Frontal cortex (tissue), 4 donors: ENCODE data around the gene EYS. TPM values are rescaled to one million over a fixed set of nuclear protein-coding genes. Genes with fewer than 3 reads are reported as not detected.
"Not testable (repeated sequence)": the region's sequence is repeated elsewhere in the genome, so short reads cannot be mapped to it uniquely, and the experiment has no call there.

ENCODE experiments used
- DNase-seq, 2 donors: peaks; one replicate each; pipeline ENCODE4 v3.0.0; 2012; ENCODE audit warnings: low spot score in 2 of 2
- FAIRE-seq: peaks from 2 replicates; lab custom pipeline; 2012; peaks lifted over from hg19 to GRCh38; lab: Jason Lieb, UNC
- total RNA-seq: library from RNA; depleted of rRNA; stranded (reverse); fragments of >200 nt; gene quantifications from one replicate; pipeline ENCODE4 v1.2.3, GENCODE V29; 2014
- donor health status: control.
- donor health status: control.
- donor health status: control.

Gene EYS
- total RNA-seq, 1 donor from 2014 or later = 2.0 TPM

- FAIRE-seq = no peak
- no peak for DNase-seq
Measured at GRCh38 chr6:63805808-63806572, 1901.0 kb downstream of the EYS start.

GRCh38 chr6:63805345-63805744 lies 1901.7 kb downstream of the EYS start:
- FAIRE-seq (no peak), DNase-seq (no peak)

- no peak for DNase-seq
- no peak for FAIRE-seq
Measured at GRCh38 chr6:63804381-63804956, 1902.6 kb downstream of the EYS start.

GRCh38 chr6:63803371-63803770 lies 1903.7 kb downstream of the EYS start:
- DNase-seq (no peak), FAIRE-seq (no peak)

GRCh38 chr6:63802606-63803206 lies 1904.3 kb downstream of the EYS start:
- DNase-seq (no peak), FAIRE-seq (peak; percentile 97)

GRCh38 chr6:63800386-63800785 lies 1906.6 kb downstream of the EYS start:
- not testable (repeated sequence) for DNase-seq, FAIRE-seq

GRCh38 chr6:63799813-63800212 lies 1907.2 kb downstream of the EYS start:
- no peak for FAIRE-seq

GRCh38 chr6:63799313-63799712 lies 1907.7 kb downstream of the EYS start:
- no peak for FAIRE-seq
- no peak for DNase-seq

More at GRCh38 chr6:63799813-63800212, 1907.2 kb downstream of the EYS start:
- no peak for DNase-seq

GRCh38 chr6:63798378-63798777 lies 1908.6 kb downstream of the EYS start:
- no peak for FAIRE-seq

GRCh38 chr6:63797721-63798120 lies 1909.3 kb downstream of the EYS start:
- FAIRE-seq = no peak
- no peak for DNase-seq

More at GRCh38 chr6:63798378-63798777, 1908.6 kb downstream of the EYS start:
- DNase-seq = no peak

- FAIRE-seq (no peak), DNase-seq (no peak)
Measured at GRCh38 chr6:63795826-63796225, 1911.2 kb downstream of the EYS start.

- no peak for DNase-seq
- FAIRE-seq = no peak
Measured at GRCh38 chr6:63795006-63795405, 1912.0 kb downstream of the EYS start.

GRCh38 chr6:63793465-63794137 lies 1913.4 kb downstream of the EYS start:
- DNase-seq (no peak), FAIRE-seq (no peak)

GRCh38 chr6:63792736-63793464 lies 1914.1 kb downstream of the EYS start:
- FAIRE-seq = no peak
- no peak for DNase-seq

- FAIRE-seq (no peak), DNase-seq (no peak)
Measured at GRCh38 chr6:63790334-63790733, 1916.7 kb downstream of the EYS start.

- FAIRE-seq (no peak), DNase-seq (no peak)
Measured at GRCh38 chr6:63789699-63790098, 1917.3 kb downstream of the EYS start.

GRCh38 chr6:63788569-63788968 lies 1918.5 kb downstream of the EYS start:
- no peak for DNase-seq
- FAIRE-seq = no peak

- DNase-seq = no peak
- no peak for FAIRE-seq
Measured at GRCh38 chr6:63787021-63787420, 1920.0 kb downstream of the EYS start.

- FAIRE-seq = no peak
- no peak for DNase-seq
Measured at GRCh38 chr6:63785006-63785405, 1922.0 kb downstream of the EYS start.

- DNase-seq (no peak), FAIRE-seq (no peak)
Measured at GRCh38 chr6:63783096-63783495, 1923.9 kb downstream of the EYS start.
